DND-41 (cell line): Measurements from ENCODE around the gene TPD52L1.

Experiments
- ATAC-seq: fragments of 200-7000 bp; cut with Tn5 transposase; 3 replicates; pipeline ENCODE4 v1.9.1; 2021; ENCODE audit warnings: low read depth; ENCODE audit not compliant: insufficient read depth
- DNase-seq: peaks from one replicate; pipeline ENCODE4 v3.0.0-alpha.2; 2020
- H2AFZ ChIP-seq: 2 replicates; pipeline ENCODE4 v1.6.0; 2012; ENCODE audit warnings: low read depth, low read length
- H3K27ac ChIP-seq: 2 replicates; pipeline ENCODE4 v1.5.1; 2012; ENCODE audit warnings: low read length, inconsistent platforms
- H3K27me3 ChIP-seq: fragments of 200-600 bp; sonication (generic); 2 replicates; pipeline ENCODE4 v1.6.0; 2012; ENCODE audit warnings: low read length, mild to moderate bottlenecking, inconsistent platforms; ENCODE audit not compliant: insufficient read depth, poor library complexity
- H3K36me3 ChIP-seq: 2 replicates; pipeline ENCODE4 v1.5.1; 2012; ENCODE audit warnings: low read length, inconsistent platforms; ENCODE audit not compliant: insufficient read depth
- H3K4me1 ChIP-seq: 2 replicates; pipeline ENCODE4 v1.5.1; 2012; ENCODE audit warnings: mild to moderate bottlenecking, low read length; ENCODE audit not compliant: insufficient read depth
- H3K4me2 ChIP-seq: 2 replicates; pipeline ENCODE4 v1.6.0; 2012; ENCODE audit warnings: mild to moderate bottlenecking, moderate library complexity, low read length, inconsistent platforms; ENCODE audit not compliant: insufficient read depth
- H3K4me3 ChIP-seq, 2 experiments: fragments of 200-600 bp in 1 of 2; shearing (Covaris generic) in 1 of 2; 2 replicates each; pipeline ENCODE4 v1.5.1; 2012 to 2016; ENCODE audit warnings: inconsistent platforms in 2 of 2, low read length in 2 of 2, mild to moderate bottlenecking in 2 of 2, low read depth in 1 of 2, moderate library complexity in 1 of 2
- H3K79me2 ChIP-seq: 2 replicates; pipeline ENCODE4 v1.6.0; 2012; ENCODE audit warnings: low read length, inconsistent platforms; ENCODE audit not compliant: insufficient read depth
- H3K9ac ChIP-seq: 2 replicates; pipeline ENCODE4 v1.6.0; 2012; ENCODE audit warnings: low read depth, mild to moderate bottlenecking, inconsistent platforms, low read length, moderate library complexity
- H3K9me3 ChIP-seq: 2 replicates; pipeline ENCODE4 v1.5.1; 2012; ENCODE audit warnings: low read length, moderate library complexity, mild to moderate bottlenecking, inconsistent platforms; ENCODE audit not compliant: insufficient read depth, severe bottlenecking
- H4K20me1 ChIP-seq: 2 replicates; pipeline ENCODE4 v1.6.0; 2012; ENCODE audit warnings: low read length; ENCODE audit not compliant: insufficient read depth
- CTCF ChIP-seq: IDR thresholded peaks from 2 replicates; pipeline ENCODE4 v1.5.1; 2012; ENCODE audit warnings: borderline replicate concordance, low read length, moderate library complexity, mild to moderate bottlenecking; ENCODE audit not compliant: poor library complexity, severe bottlenecking; ENCODE audit errors: extremely low read depth
- EZH2 ChIP-seq: IDR thresholded peaks from 3 replicates; pipeline ENCODE4 v1.6.1; 2012; ENCODE audit warnings: borderline replicate concordance, low read depth, mild to moderate bottlenecking, moderate library complexity, low read length, inconsistent platforms; ENCODE audit not compliant: severe bottlenecking

The TPD52L1 gene

GRCh38 chr6:125175466-125176048, 22.0 kb downstream of the TPD52L1 start:
- DNase-seq (no peak), ATAC-seq (no peak)
- Histone ChIP-seq H3K4me2 (no peak overlapping the region), H3K36me3 (no peaks in the 10 kb centered on the region), H3K4me3 (no peak overlapping the region), H3K4me1 (no peaks in the 10 kb centered on the region), H3K9ac (no peak overlapping the region), H3K79me2 (no peaks in the 10 kb centered on the region), H3K9me3 (no peaks in the 10 kb centered on the region), H3K27ac (no peak overlapping the region), H2AFZ (no peak overlapping the region), H4K20me1 (no peaks in the 10 kb centered on the region), H3K27me3 (no peaks in the 10 kb centered on the region)
- no peak for TF ChIP-seq EZH2
- TF ChIP-seq CTCF = no peak

GRCh38 chr6:125182237-125183008, 28.9 kb downstream of the TPD52L1 start:
- Histone ChIP-seq H3K27ac (no peak overlapping the region), H3K9me3 (no peaks in the 10 kb centered on the region), H3K4me2 (no peak overlapping the region), H3K27me3 (no peaks in the 10 kb centered on the region), H3K4me1 (no peaks in the 10 kb centered on the region), H3K79me2 (no peaks in the 10 kb centered on the region), H2AFZ (no peak overlapping the region), H3K36me3 (no peaks in the 10 kb centered on the region), H3K9ac (no peak overlapping the region), H3K4me3 (no peak overlapping the region), H4K20me1 (no peaks in the 10 kb centered on the region)
- ATAC-seq (no peak), DNase-seq (no peak)
- TF ChIP-seq EZH2 (no peak), CTCF (no peak)

GRCh38 chr6:125183391-125183790, 29.8 kb downstream of the TPD52L1 start:
- Histone ChIP-seq H3K27ac (no peak overlapping the region), H3K4me1 (no peaks in the 10 kb centered on the region)

More at GRCh38 chr6:125183391-125183790, 29.8 kb downstream of the TPD52L1 start:
- no peak for TF ChIP-seq CTCF
- no peak for TF ChIP-seq EZH2
- no peak overlapping the region for H2AFZ ChIP-seq
- ATAC-seq = no peak
- H3K9ac ChIP-seq = no peak overlapping the region
- no peak for DNase-seq
- H3K27me3 ChIP-seq = no peaks in the 10 kb centered on the region
- H3K36me3 ChIP-seq = no peaks in the 10 kb centered on the region
- no peaks in the 10 kb centered on the region for H3K79me2 ChIP-seq
- no peaks in the 10 kb centered on the region for H3K9me3 ChIP-seq
- H4K20me1 ChIP-seq = no peaks in the 10 kb centered on the region
- H3K4me3 ChIP-seq = no peak overlapping the region
- H3K4me2 ChIP-seq = no peak overlapping the region
